T-cell (primary cell): ENCODE results near the gene SYPL1. TPM values are rescaled to one million over a fixed set of nuclear protein-coding genes. Genes with fewer than 3 reads are reported as not detected.

Experiments used
- ATAC-seq, 4 experiments: fragments of 200-7000 bp in 3 of 4; fragments of 150-1000 bp in 1 of 4; cut with Tn5 transposase; replicated peaks in 1 of 4; 1 replicate in 3 of 4; 2 replicates in 1 of 4; pipeline ENCODE4 v1.10.0; 2021; ENCODE audit warnings: moderate library complexity in 3 of 4, mild to moderate bottlenecking in 2 of 4, moderate number of reproducible peaks in 1 of 4
- CTCF ChIA-PET, 2 donors: fragments of 300-600 bp; sonication (Branson Sonifier 250); formaldehyde crosslinking; loops; one replicate each; lab custom pipeline; 2022; ENCODE audit warnings: antibody characterized with exemption in 2 of 2; lab: Charles Lee
- POLR2A ChIA-PET, 2 donors: fragments of 300-600 bp; sonication (Branson Sonifier 250); formaldehyde crosslinking; loops; one replicate each; lab custom pipeline; 2022; ENCODE audit warnings: antibody characterized with exemption in 2 of 2; lab: Charles Lee
- DNase-seq, 35 experiments: peaks; one replicate each; pipeline versions ENCODE4 v3.0.0 to v3.0.0-alpha.2; 2013 to 2023
- H3K27ac ChIP-seq: one replicate; pipeline ENCODE4 v1.5.1; 2013; ENCODE audit warnings: low read length
- H3K27me3 ChIP-seq, 2 experiments: replicated peaks in 1 of 2; 1 replicate in 1 of 2; 2 replicates in 1 of 2; pipeline versions ENCODE4 v1.6.1 to v1.7.0; 2013; ENCODE audit warnings: low read length in 1 of 2, mixed read lengths in 1 of 2; ENCODE audit not compliant: control insufficient read depth in 2 of 2, insufficient read depth in 2 of 2; ENCODE audit errors: extremely low read depth in 1 of 2
- H3K36me3 ChIP-seq, 2 donors: 1 replicate in 1 of 2; 2 replicates in 1 of 2; pipeline versions ENCODE4 v1.6.1 to v1.7.0; 2013; ENCODE audit warnings: low read length in 1 of 2; ENCODE audit not compliant: control insufficient read depth in 2 of 2, insufficient read depth in 1 of 2; ENCODE audit errors: extremely low read depth in 1 of 2
- H3K4me1 ChIP-seq, 2 experiments: 1 replicate in 1 of 2; 2 replicates in 1 of 2; pipeline versions ENCODE4 v1.6.1 to v1.7.0; 2013; ENCODE audit warnings: low read length in 2 of 2, mixed read lengths in 1 of 2; ENCODE audit not compliant: insufficient read depth in 2 of 2, control insufficient read depth in 1 of 2; ENCODE audit errors: extremely low read depth in 1 of 2
- H3K4me3 ChIP-seq, 2 donors: 1 replicate in 1 of 2; 2 replicates in 1 of 2; pipeline versions ENCODE4 v1.5.1 to v1.7.0; 2013; ENCODE audit warnings: mild to moderate bottlenecking in 2 of 2, low read length in 1 of 2, moderate library complexity in 1 of 2; ENCODE audit not compliant: control insufficient read depth in 1 of 2; ENCODE audit errors: extremely low read depth in 1 of 2
- H3K9me3 ChIP-seq: 2 replicates; pipeline ENCODE4 v1.7.0; 2013
- H3K27ac Mint-ChIP-seq, 2 donors: one replicate each; pipeline ENCODE4 v1.8.0; 2020 to 2021; ENCODE audit warnings: mild to moderate bottlenecking in 2 of 2, mixed read lengths in 2 of 2
- H3K27me3 Mint-ChIP-seq, 2 donors: one replicate each; pipeline ENCODE4 v1.8.0; 2021 to 2022; ENCODE audit warnings: mixed read lengths in 2 of 2
- H3K36me3 Mint-ChIP-seq: one replicate; pipeline ENCODE4 v1.8.0; 2021; ENCODE audit warnings: mixed read lengths
- H3K4me1 Mint-ChIP-seq, 3 donors: one replicate each; pipeline ENCODE4 v1.8.0; 2020 to 2022; ENCODE audit warnings: mixed read lengths in 3 of 3, mild to moderate bottlenecking in 1 of 3
- H3K4me3 Mint-ChIP-seq, 3 donors: one replicate each; pipeline ENCODE4 v1.8.0; 2020 to 2022; ENCODE audit warnings: mild to moderate bottlenecking in 3 of 3, mixed read lengths in 3 of 3, moderate library complexity in 3 of 3
- H3K9me3 Mint-ChIP-seq, 3 donors: one replicate each; pipeline ENCODE4 v1.8.0; 2020 to 2022; ENCODE audit warnings: mixed read lengths in 3 of 3
- WGBS: methylation state at CpG from one replicate; pipeline ENCODE4 v1.1.5; 2013; ENCODE audit warnings: missing lambda C conversion rate; ENCODE audit not compliant: insufficient coverage; 5-methylcytosine and 5-hydroxymethylcytosine counted together
- total RNA-seq, 35 experiments: library from RNA in 6 of 35; stranded (reverse) in 6 of 35; fragments of 120-200 nt in 1 of 35; gene quantifications; one replicate each; pipeline versions ENCODE4 v1.2.1 to v1.2.4 and lab custom pipeline; 2013 to 2026

SYPL1 gene
- total RNA-seq, 5 donors from 2014 or later (not counting 1 experiment from before 2014, with no cell fraction given): 36.5 to 44.7 (median 42.6) TPM

DNA sequence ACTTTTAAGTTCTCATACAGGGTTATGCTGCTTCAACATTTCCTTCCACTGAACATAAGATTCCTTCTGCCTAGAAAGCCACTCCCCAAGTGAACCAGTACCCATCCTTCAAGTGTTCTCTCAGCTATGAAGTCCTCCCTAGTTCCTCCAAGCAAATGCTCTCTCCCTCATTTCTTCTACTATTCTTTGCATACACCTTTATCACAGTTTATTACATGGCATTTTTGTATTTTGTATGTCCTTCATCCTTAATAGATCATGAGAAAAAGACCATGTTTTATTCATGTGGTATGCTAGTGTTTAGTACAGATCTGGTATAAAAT, 1.9 kb downstream of the SYPL1 start:
- H3K27ac ChIP-seq: peak overlapping the region; percentile 26
- H3K36me3 ChIP-seq: peaks cover 0 to 3% of the 10 kb centered on the region in 2 donors
- H3K4me1 ChIP-seq: peaks cover 25 to 32% of the 10 kb centered on the region in 2 experiments
- Mint-ChIP-seq H3K4me3 (peak overlapping the region; percentile 31 to 94 (median 80)), H3K9me3 (no peaks in the 10 kb centered on the region), H3K36me3 (peaks cover 3% of the 10 kb centered on the region), H3K27ac (peak overlapping the region; percentile 55 to 74), H3K4me1 (peaks cover 71 to 74% (median 74%) of the 10 kb centered on the region in 3 donors), H3K27me3 (no peaks in the 10 kb centered on the region)
- no peak overlapping the region for H3K4me3 ChIP-seq
- H3K27me3 ChIP-seq: no peaks in the 10 kb centered on the region
- ATAC-seq: no peak
- DNase-seq: peak in 1 of 35 experiments; percentile 23
- no peaks in the 10 kb centered on the region for H3K9me3 ChIP-seq
- CTCF ChIA-PET: no interaction called here
- POLR2A ChIA-PET: no interaction called here

DNA sequence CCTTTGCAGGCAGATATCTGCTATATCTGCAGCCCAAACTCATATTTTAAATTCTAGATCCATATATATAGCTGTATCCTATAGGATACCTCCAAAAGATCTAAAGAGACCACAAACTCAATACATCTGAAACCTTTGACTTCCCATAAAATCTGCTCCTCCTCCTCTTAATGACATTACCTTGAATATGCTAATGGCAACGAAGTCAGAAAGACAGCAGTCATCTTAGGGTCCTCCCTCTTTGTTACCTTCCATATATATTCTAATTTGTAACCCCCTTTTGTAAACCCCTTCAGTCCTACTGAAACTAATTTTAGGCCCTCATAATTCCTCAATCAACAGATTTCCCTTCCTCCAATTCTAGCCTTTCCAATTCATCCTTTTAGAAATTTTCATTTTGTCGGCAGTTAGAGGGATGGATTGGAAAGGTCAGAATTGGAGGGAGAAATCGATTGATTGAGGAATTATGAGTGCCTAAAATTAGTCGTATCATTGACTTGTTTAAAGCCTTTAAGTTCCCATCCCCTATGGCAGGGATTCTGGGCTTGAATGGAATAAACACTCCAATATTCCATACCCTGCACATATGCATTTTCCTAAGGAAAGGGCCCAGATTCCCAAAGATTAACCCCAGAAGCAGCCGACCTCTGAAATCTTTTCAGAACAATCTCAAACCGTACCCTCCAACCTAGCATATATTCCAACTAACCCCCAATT, 2.4 kb downstream of the SYPL1 start:
- ATAC-seq (no peak), DNase-seq (peak in 1 of 35 experiments; percentile 17)
- H3K9me3 Mint-ChIP-seq: no peaks in the 10 kb centered on the region
- Histone ChIP-seq H3K27me3 (no peaks in the 10 kb centered on the region), H3K4me1 (peaks cover 24 to 30% of the 10 kb centered on the region in 2 experiments), H3K27ac (no peak overlapping the region), H3K9me3 (no peaks in the 10 kb centered on the region), H3K36me3 (peaks cover 0 to 3% of the 10 kb centered on the region in 2 donors), H3K4me3 (no peak overlapping the region)
- 82% methylated on average over 3 of the region's 6 CpGs for WGBS
- CTCF ChIA-PET: interaction anchor here in 1 of 2 donors (0.9 kb wide), 1 partner anchor 44 kb away, joined by 3 read pairs; no protein-coding TSS in a partner anchor
- peaks cover 3% of the 10 kb centered on the region for H3K36me3 Mint-ChIP-seq
- peaks cover 71 to 74% (median 73%) of the 10 kb centered on the region in 3 donors for H3K4me1 Mint-ChIP-seq
- peak overlapping the region; percentile 55 to 74 for H3K27ac Mint-ChIP-seq
- peak overlapping the region; percentile 31 to 94 (median 80) for H3K4me3 Mint-ChIP-seq
- POLR2A ChIA-PET: interaction anchor here in 1 of 2 donors (1.0 kb wide), 1 partner anchor 38 kb away, joined by 3 read pairs; no protein-coding TSS in a partner anchor
- H3K27me3 Mint-ChIP-seq: no peaks in the 10 kb centered on the region

DNA sequence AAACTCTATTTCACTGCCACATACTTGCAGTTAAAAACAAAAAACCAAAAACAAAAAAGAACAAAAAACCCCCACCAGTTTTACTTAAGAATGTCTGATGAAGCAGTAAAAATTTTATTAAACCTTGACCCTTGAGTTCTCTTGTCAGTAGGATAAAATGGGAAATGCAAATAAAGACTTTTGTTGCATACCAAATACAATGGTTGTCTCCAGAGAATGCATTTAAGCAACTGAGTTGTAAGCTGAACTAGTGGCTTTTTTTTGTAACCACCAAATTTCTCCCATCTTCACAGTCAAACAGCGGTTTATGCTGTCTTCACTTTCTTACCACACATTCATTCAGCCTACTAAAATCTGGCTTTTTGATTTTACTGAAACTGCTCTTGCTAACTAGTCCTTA, 3.1 kb downstream of the SYPL1 start:
- Histone ChIP-seq H3K4me1 (peaks cover 24 to 26% of the 10 kb centered on the region in 2 experiments), H3K36me3 (peaks cover 0 to 3% of the 10 kb centered on the region in 2 donors), H3K27me3 (no peaks in the 10 kb centered on the region), H3K9me3 (no peaks in the 10 kb centered on the region), H3K27ac (no peak overlapping the region), H3K4me3 (no peak overlapping the region)
- DNase-seq (peak in 1 of 35 experiments; percentile 46), ATAC-seq (no peak)
- H3K4me3 Mint-ChIP-seq: peak overlapping the region; percentile 3 to 32 (median 20)
- peaks cover 68 to 72% (median 71%) of the 10 kb centered on the region in 3 donors for H3K4me1 Mint-ChIP-seq
- CTCF ChIA-PET: interaction anchor here in 1 of 2 donors (0.9 kb wide), 1 partner anchor 45 kb away, joined by 3 read pairs; no protein-coding TSS in a partner anchor
- peaks cover 3% of the 10 kb centered on the region for H3K36me3 Mint-ChIP-seq
- H3K27ac Mint-ChIP-seq: peak overlapping the region; percentile 27 to 40
- no peaks in the 10 kb centered on the region for H3K27me3 Mint-ChIP-seq
- WGBS: 0% methylated on average over 1 of the region's 1 CpG
- no peaks in the 10 kb centered on the region for H3K9me3 Mint-ChIP-seq
- POLR2A ChIA-PET: interaction anchor here in 1 of 2 donors (1.0 kb wide), 1 partner anchor 37 kb away, joined by 3 read pairs; no protein-coding TSS in a partner anchor

DNA sequence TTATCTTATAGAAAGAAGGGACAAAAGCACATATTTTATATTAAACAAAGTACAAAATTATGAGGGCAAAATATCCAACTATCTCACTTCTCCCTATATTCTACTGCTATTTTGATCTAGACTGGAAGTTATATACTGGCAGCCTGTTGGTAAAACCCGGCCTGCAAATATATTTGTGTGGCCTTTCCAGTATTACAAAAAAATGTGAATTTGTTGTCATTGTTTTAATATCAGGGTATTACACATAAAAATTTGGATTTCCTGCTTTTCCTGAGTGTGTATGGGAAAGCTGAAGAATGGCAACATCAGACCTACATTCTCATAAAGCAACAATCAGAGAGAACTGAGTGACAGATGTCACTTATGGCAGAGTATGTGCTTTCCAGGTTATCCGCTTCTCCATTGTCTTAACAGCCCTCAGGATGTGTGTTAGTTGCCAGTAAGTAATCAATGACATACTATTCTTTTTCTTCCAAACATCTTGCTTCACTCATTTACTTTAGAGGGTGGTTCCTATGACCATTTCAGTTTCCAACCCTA, 7.3 kb downstream of the SYPL1 start:
- Histone ChIP-seq H3K27me3 (no peaks in the 10 kb centered on the region), H3K4me1 (peaks cover 9 to 15% of the 10 kb centered on the region in 2 experiments), H3K9me3 (no peaks in the 10 kb centered on the region), H3K4me3 (no peak overlapping the region), H3K27ac (no peak overlapping the region), H3K36me3 (peaks cover 0 to 3% of the 10 kb centered on the region in 2 donors)
- Mint-ChIP-seq H3K36me3 (peaks cover 7% of the 10 kb centered on the region), H3K4me3 (no peak overlapping the region), H3K27ac (peak overlapping the region; percentile 4 to 7), H3K4me1 (peaks cover 73 to 82% (median 80%) of the 10 kb centered on the region in 3 donors), H3K27me3 (no peaks in the 10 kb centered on the region), H3K9me3 (no peaks in the 10 kb centered on the region)
- ChIA-PET CTCF (interaction anchor here in 1 of 2 donors (0.6 to 1.4 kb wide), 3 partner anchors 22 to 405 kb away, joined by 3 to 6 read pairs (median 3); no protein-coding TSS in a partner anchor), POLR2A (no interaction called here)
- WGBS: no CpG with 5 or more reads among the region's 2 CpGs
- DNase-seq (no peak), ATAC-seq (no peak)

DNA sequence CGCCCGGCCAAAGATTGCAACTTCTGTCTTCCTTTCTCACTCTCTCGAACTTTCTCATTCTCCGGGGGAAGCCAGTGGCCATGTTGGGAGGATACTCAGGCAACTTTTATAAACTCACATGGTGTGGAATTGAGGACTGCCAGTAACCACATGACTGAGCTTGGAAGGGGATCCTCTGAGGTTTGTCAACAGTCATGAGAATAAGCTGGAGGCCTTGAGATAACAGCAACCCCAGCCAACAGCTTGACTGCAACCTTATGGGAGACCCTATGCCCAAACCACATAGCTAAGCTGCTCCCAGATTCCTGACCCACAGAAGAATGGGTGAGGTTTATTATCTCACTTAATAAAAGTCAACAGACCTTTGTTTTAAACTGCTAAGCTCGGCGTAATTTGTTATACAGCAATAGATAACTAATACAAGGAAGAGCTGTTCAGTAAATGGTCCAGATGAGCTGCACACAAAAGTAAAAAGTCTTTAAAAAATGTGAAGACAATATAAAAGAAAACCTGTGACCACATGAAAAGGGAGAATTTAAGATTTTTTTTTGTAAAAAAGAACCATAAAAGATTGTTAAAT, 9.6 kb downstream of the SYPL1 start:
- no peaks in the 10 kb centered on the region for H3K27me3 ChIP-seq
- Mint-ChIP-seq H3K36me3 (peaks cover 7% of the 10 kb centered on the region), H3K4me1 (peaks cover 66 to 78% (median 76%) of the 10 kb centered on the region in 3 donors), H3K9me3 (no peaks in the 10 kb centered on the region), H3K27me3 (no peaks in the 10 kb centered on the region), H3K27ac (peak overlapping the region in 1 of 2 donors; percentile 13), H3K4me3 (peak overlapping the region in 1 of 3 donors; percentile 38)
- no peak overlapping the region for H3K4me3 ChIP-seq
- 100% methylated on average over 3 of the region's 6 CpGs for WGBS
- ChIA-PET POLR2A (interaction anchor here (0.6 to 1.7 kb wide), 8 partner anchors 9 to 179 kb away, joined by 3 to 6 read pairs (median 4); partner anchors contain the start of gene SYPL1 (in 2 of the 2)), CTCF (interaction anchor here in 1 of 2 donors (2.2 kb wide), 1 partner anchor 51 kb away, joined by 6 read pairs; no protein-coding TSS in a partner anchor)
- DNase-seq (no peak), ATAC-seq (no peak)
- no peaks in the 10 kb centered on the region for H3K9me3 ChIP-seq
- H3K36me3 ChIP-seq: peaks cover 0 to 6% of the 10 kb centered on the region in 2 donors
- no peak overlapping the region for H3K27ac ChIP-seq
- peaks cover 5 to 9% of the 10 kb centered on the region in 2 experiments for H3K4me1 ChIP-seq

DNA sequence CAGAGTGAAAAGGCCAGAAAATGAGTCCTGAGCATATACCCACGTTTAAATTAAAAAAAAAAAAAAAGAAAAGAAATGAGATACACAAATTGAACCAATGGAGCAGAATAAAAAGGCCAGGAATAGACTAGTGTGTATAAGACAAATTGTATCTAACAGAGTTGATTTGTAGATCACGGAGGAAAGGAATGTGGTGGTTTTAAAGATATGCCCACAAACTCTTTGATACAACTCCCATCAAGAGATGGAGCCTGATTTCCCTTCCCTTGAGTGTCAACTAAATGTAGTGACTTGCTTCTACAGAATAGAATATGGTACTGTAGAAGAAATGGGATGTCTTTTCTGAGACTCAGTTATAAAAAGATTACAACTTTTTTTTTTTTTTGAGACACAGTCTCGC, 10.4 kb downstream of the SYPL1 start:
- Histone ChIP-seq H3K9me3 (no peaks in the 10 kb centered on the region), H3K27ac (no peak overlapping the region), H3K4me1 (peaks cover 5 to 9% of the 10 kb centered on the region in 2 experiments), H3K36me3 (peaks cover 0 to 9% of the 10 kb centered on the region in 2 donors), H3K27me3 (no peaks in the 10 kb centered on the region), H3K4me3 (no peak overlapping the region)
- ChIA-PET POLR2A (no interaction called here), CTCF (no interaction called here)
- Mint-ChIP-seq H3K36me3 (peaks cover 7% of the 10 kb centered on the region), H3K4me3 (peak overlapping the region in 1 of 3 donors; percentile 38), H3K27me3 (no peaks in the 10 kb centered on the region), H3K4me1 (peaks cover 66 to 74% (median 70%) of the 10 kb centered on the region in 3 donors), H3K9me3 (no peaks in the 10 kb centered on the region), H3K27ac (peak overlapping the region in 1 of 2 donors; percentile 34)
- DNase-seq (no peak), ATAC-seq (no peak)
- WGBS: no CpG with 5 or more reads among the region's 3 CpGs
